Ishikawa (cell line): ENCODE measurements around the gene NRG3.

Experiments
- CEBPB ChIP-seq: IDR thresholded peaks from 2 replicates; pipeline ENCODE4 v1.6.1; 2012
- CREB1 ChIP-seq: IDR thresholded peaks from 2 replicates; pipeline ENCODE4 v1.6.1; 2012; ENCODE audit warnings: low read depth
- EGR1 ChIP-seq: IDR thresholded peaks from 2 replicates; pipeline ENCODE4 v1.6.1; 2012
- EP300 ChIP-seq: IDR thresholded peaks from 2 replicates; pipeline ENCODE4 v1.6.1; 2012; ENCODE audit warnings: borderline replicate concordance
- MAX ChIP-seq: IDR thresholded peaks from 2 replicates; pipeline ENCODE4 v1.6.1; 2012
- NFIC ChIP-seq: IDR thresholded peaks from 2 replicates; pipeline ENCODE4 v1.6.1; 2012
- RAD21 ChIP-seq: IDR thresholded peaks from 2 replicates; pipeline ENCODE4 v1.6.1; 2012; ENCODE audit warnings: low read depth
- REST ChIP-seq: IDR thresholded peaks from 2 replicates; pipeline ENCODE4 v1.6.1; 2012; ENCODE audit warnings: low read depth, mild to moderate bottlenecking
- TAF1 ChIP-seq: IDR thresholded peaks from 2 replicates; pipeline ENCODE4 v1.6.1; 2012; ENCODE audit warnings: low read depth, mild to moderate bottlenecking
- TCF12 ChIP-seq: IDR thresholded peaks from 2 replicates; pipeline ENCODE4 v1.6.1; 2012; ENCODE audit warnings: low read depth
- TEAD4 ChIP-seq: IDR thresholded peaks from 2 replicates; pipeline ENCODE4 v1.6.1; 2012
- USF1 ChIP-seq: IDR thresholded peaks from 2 replicates; pipeline ENCODE4 v1.6.1; 2012
- YY1 ChIP-seq: IDR thresholded peaks from 2 replicates; pipeline ENCODE4 v1.6.1; 2012; ENCODE audit warnings: low read depth

GRCh38 chr10:82981137-82981723 is 1106.2 kb downstream of the NRG3 start:
- TF ChIP-seq TEAD4 (no peak), REST (no peak), YY1 (no peak), NFIC (no peak), CREB1 (no peak), USF1 (no peak), CEBPB (no peak), TCF12 (no peak), EGR1 (no peak), MAX (no peak), EP300 (no peak), TAF1 (no peak), RAD21 (no peak)
